SK-N-SH treated with all-trans-retinoic acid at 6 μM for 48 hours (cell line): ENCODE results near the gene CRYBA1.

Experiments used
- ATAC-seq: fragments of 200-7000 bp; cut with Tn5 transposase; 3 replicates; pipeline ENCODE4 v1.9.1; 2020; ENCODE audit warnings: mild to moderate bottlenecking, moderate library complexity
- ARNTL ChIP-seq: fragments of 450-650 bp; formaldehyde crosslinking; IDR thresholded peaks from 2 replicates; pipeline ENCODE4 v1.5.0; 2020; ENCODE audit warnings: low read depth, mild to moderate bottlenecking, moderate library complexity, borderline replicate concordance
- CREB5 ChIP-seq: fragments of 250-450 bp; sonication (Bioruptor Pico); IDR thresholded peaks from 2 replicates; pipeline ENCODE4 v1.5.1; 2020; ENCODE audit warnings: low read depth, mild to moderate bottlenecking, moderate library complexity
- CSRNP3 ChIP-seq: fragments of 250-450 bp; sonication (Bioruptor Pico); IDR thresholded peaks from 2 replicates; pipeline ENCODE4 v1.5.1; 2021; ENCODE audit warnings: mild to moderate bottlenecking, moderate library complexity
- ESRRG ChIP-seq: fragments of 250-450 bp; sonication (Bioruptor Pico); IDR thresholded peaks from 2 replicates; pipeline ENCODE4 v1.6.1; 2021; ENCODE audit warnings: mild to moderate bottlenecking
- GLIS3 ChIP-seq: fragments of 250-450 bp; sonication (Bioruptor Pico); IDR thresholded peaks from 2 replicates; pipeline ENCODE4 v1.5.0; 2020; ENCODE audit warnings: mild to moderate bottlenecking, moderate library complexity
- ISL1 ChIP-seq: fragments of 250-450 bp; sonication (Bioruptor Pico); IDR thresholded peaks from 2 replicates; pipeline ENCODE4 v2.1.2; 2022; ENCODE audit warnings: mild to moderate bottlenecking, moderate library complexity
- OSR1 ChIP-seq: fragments of 250-450 bp; sonication (Bioruptor Pico); IDR thresholded peaks from 2 replicates; pipeline ENCODE4 v1.8.0; 2022; ENCODE audit warnings: moderate library complexity, mild to moderate bottlenecking, inconsistent platforms
- PATZ1 ChIP-seq: fragments of 250-450 bp; sonication (Bioruptor Pico); IDR thresholded peaks from 2 replicates; pipeline ENCODE4 v1.8.0; 2020; ENCODE audit warnings: mild to moderate bottlenecking, moderate library complexity, borderline replicate concordance
- POU6F1 ChIP-seq: fragments of 250-450 bp; sonication (Bioruptor Pico); IDR thresholded peaks from 2 replicates; pipeline ENCODE4 v1.8.0; 2021; ENCODE audit warnings: low read depth, mild to moderate bottlenecking, moderate library complexity, borderline replicate concordance
- PPARA ChIP-seq: fragments of 250-450 bp; sonication (Bioruptor Pico); IDR thresholded peaks from 2 replicates; pipeline ENCODE4 v1.5.0; 2020; ENCODE audit warnings: mild to moderate bottlenecking, borderline replicate concordance
- RARB ChIP-seq: fragments of 250-450 bp; sonication (Bioruptor Pico); IDR thresholded peaks from 2 replicates; pipeline ENCODE4 v1.8.0; 2021; ENCODE audit warnings: mild to moderate bottlenecking, moderate library complexity
- SNAI2 ChIP-seq: fragments of 250-450 bp; sonication (Bioruptor Pico); IDR thresholded peaks from 2 replicates; pipeline ENCODE4 v1.5.0; 2020; ENCODE audit warnings: mild to moderate bottlenecking, moderate library complexity
- TCF4 ChIP-seq: fragments of 250-450 bp; sonication (Bioruptor Pico); IDR thresholded peaks from 2 replicates; pipeline ENCODE4 v1.8.0; 2021; ENCODE audit warnings: mild to moderate bottlenecking, moderate library complexity, borderline replicate concordance
- TOX ChIP-seq: fragments of 250-450 bp; sonication (Bioruptor Pico); IDR thresholded peaks from 2 replicates; pipeline ENCODE4 v1.8.0; 2021; ENCODE audit warnings: mild to moderate bottlenecking, moderate library complexity, borderline replicate concordance
- TSHZ2 ChIP-seq: fragments of 250-450 bp; sonication (Bioruptor Pico); IDR thresholded peaks from 2 replicates; pipeline ENCODE4 v1.5.0; 2020; ENCODE audit warnings: mild to moderate bottlenecking, moderate library complexity
- ZC3H10 ChIP-seq: fragments of 250-450 bp; sonication (Bioruptor Pico); IDR thresholded peaks from 2 replicates; pipeline ENCODE4 v1.5.1; 2021; ENCODE audit warnings: mild to moderate bottlenecking, moderate library complexity
- ZFP3 ChIP-seq: fragments of 250-450 bp; sonication (Bioruptor Pico); IDR thresholded peaks from 2 replicates; pipeline ENCODE4 v1.5.0; 2020; ENCODE audit warnings: mild to moderate bottlenecking, moderate library complexity
- ZFP30 ChIP-seq: fragments of 450-650 bp; formaldehyde crosslinking; IDR thresholded peaks from 2 replicates; pipeline ENCODE4 v1.5.0; 2022; ENCODE audit warnings: mild to moderate bottlenecking, moderate library complexity
- ZNF565 ChIP-seq: fragments of 450-650 bp; formaldehyde crosslinking; conservative IDR thresholded peaks from 2 replicates; pipeline ENCODE4 v1.5.0; 2020; ENCODE audit warnings: low read depth, mild to moderate bottlenecking, moderate library complexity
- ZNF70 ChIP-seq: fragments of 450-650 bp; formaldehyde crosslinking; IDR thresholded peaks from 2 replicates; pipeline ENCODE4 v1.5.0; 2020; ENCODE audit warnings: mild to moderate bottlenecking, moderate library complexity
- ZNF8 ChIP-seq: fragments of 450-650 bp; formaldehyde crosslinking; IDR thresholded peaks from 2 replicates; pipeline ENCODE4 v1.5.0; 2020; ENCODE audit warnings: mild to moderate bottlenecking, moderate library complexity

The CRYBA1 gene

GRCh38 chr17:29294580-29294900, 47.9 kb downstream of the CRYBA1 start:
- ATAC-seq, result no peak

GRCh38 chr17:29295420-29295819, 48.8 kb downstream of the CRYBA1 start:
- no peak for TF ChIP-seq OSR1 (CRISPR knock-in tag)
- no peak for TF ChIP-seq SNAI2 (CRISPR knock-in tag)
- no peak for TF ChIP-seq CSRNP3 (CRISPR knock-in tag)
- no peak for TF ChIP-seq TOX (CRISPR knock-in tag)
- TF ChIP-seq ZNF70 (CRISPR knock-in tag), result no peak
- no peak for TF ChIP-seq ISL1 (CRISPR knock-in tag)
- no peak for TF ChIP-seq ZNF8
- TF ChIP-seq TCF4 (CRISPR knock-in tag), result no peak
- ATAC-seq, result no peak

More at GRCh38 chr17:29294580-29294900, 47.9 kb downstream of the CRYBA1 start:
- TF ChIP-seq TCF4 (CRISPR knock-in tag) (no peak), TSHZ2 (no peak), CREB5 (CRISPR knock-in tag) (no peak), OSR1 (CRISPR knock-in tag) (no peak), GLIS3 (CRISPR knock-in tag) (no peak), SNAI2 (CRISPR knock-in tag) (no peak), ARNTL (CRISPR knock-in tag) (no peak), CSRNP3 (CRISPR knock-in tag) (no peak), ZNF565 (CRISPR knock-in tag) (no peak), POU6F1 (CRISPR knock-in tag) (no peak), ISL1 (CRISPR knock-in tag) (no peak), ZFP3 (no peak), PPARA (CRISPR knock-in tag) (no peak), ESRRG (CRISPR knock-in tag) (no peak), ZFP30 (no peak), ZNF70 (CRISPR knock-in tag) (no peak), RARB (CRISPR knock-in tag) (no peak), ZC3H10 (CRISPR knock-in tag) (no peak)
- TF ChIP-seq, all 23 proteins: peak for 0

- no peak for TF ChIP-seq TSHZ2
- TF ChIP-seq ZC3H10 (CRISPR knock-in tag), result no peak
- TF ChIP-seq PATZ1, result no peak
- no peak for TF ChIP-seq TCF4 (CRISPR knock-in tag)
- TF ChIP-seq SNAI2 (CRISPR knock-in tag), result no peak
- no peak for ATAC-seq
Observed at GRCh38 chr17:29299031-29299430, 52.4 kb downstream of the CRYBA1 start.
